DOHH2 (cell line): ENCODE data around the gene ZNF248.

ENCODE experiments used
- EZH2phosphoT487 ChIP-seq: fragments of 200-600 bp; sonication (generic); IDR thresholded peaks from 2 replicates; pipeline ENCODE4 v1.6.1; 2017; ENCODE audit warnings: borderline replicate concordance, mild to moderate bottlenecking, antibody characterized with exemption, low read length, moderate library complexity, mixed read lengths
- TF ChIP-seq, protein P1 (sequence below): fragments of 200-600 bp; sonication (generic); IDR thresholded peaks from one replicate; pipeline ENCODE4 v1.5.1; 2014; ENCODE audit warnings: antibody characterized with exemption, mild to moderate bottlenecking, low read depth, low read length; ENCODE audit not compliant: poor library complexity, severe bottlenecking

DNA sequence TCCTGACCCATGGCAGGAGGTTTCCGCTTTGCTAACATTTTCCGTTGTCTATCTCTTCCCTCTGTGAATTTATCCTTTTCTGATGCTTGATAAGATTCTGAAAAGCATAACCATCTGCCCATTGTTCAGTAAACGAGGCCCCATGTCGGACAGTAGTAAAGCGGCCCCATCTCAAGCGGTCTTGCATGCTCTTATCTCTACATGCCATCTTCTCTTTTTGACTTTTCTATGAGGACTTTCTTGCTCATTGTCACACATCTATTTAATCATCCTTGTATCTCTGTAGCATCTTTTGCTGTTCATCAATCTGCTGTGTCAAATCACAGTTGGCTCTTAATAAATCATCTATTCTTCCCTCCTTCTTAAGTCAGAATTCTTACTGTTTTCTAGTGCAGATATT, 37.6 kb downstream of the ZNF248 start:
- TF ChIP-seq, protein P1, sequence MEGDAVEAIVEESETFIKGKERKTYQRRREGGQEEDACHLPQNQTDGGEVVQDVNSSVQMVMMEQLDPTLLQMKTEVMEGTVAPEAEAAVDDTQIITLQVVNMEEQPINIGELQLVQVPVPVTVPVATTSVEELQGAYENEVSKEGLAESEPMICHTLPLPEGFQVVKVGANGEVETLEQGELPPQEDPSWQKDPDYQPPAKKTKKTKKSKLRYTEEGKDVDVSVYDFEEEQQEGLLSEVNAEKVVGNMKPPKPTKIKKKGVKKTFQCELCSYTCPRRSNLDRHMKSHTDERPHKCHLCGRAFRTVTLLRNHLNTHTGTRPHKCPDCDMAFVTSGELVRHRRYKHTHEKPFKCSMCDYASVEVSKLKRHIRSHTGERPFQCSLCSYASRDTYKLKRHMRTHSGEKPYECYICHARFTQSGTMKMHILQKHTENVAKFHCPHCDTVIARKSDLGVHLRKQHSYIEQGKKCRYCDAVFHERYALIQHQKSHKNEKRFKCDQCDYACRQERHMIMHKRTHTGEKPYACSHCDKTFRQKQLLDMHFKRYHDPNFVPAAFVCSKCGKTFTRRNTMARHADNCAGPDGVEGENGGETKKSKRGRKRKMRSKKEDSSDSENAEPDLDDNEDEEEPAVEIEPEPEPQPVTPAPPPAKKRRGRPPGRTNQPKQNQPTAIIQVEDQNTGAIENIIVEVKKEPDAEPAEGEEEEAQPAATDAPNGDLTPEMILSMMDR: no peak
- TF ChIP-seq EZH2phosphoT487: no peak
